Urothelium cell line (cell line): ENCODE results near the gene RNF115.

Source experiments
- DNase-seq: peaks from one replicate; pipeline ENCODE4 v3.0.0; 2011; ENCODE audit warnings: low spot score, mixed read lengths
- FAIRE-seq: peaks from 2 replicates; lab custom pipeline; 2011; peaks lifted over from hg19 to GRCh38; lab: Jason Lieb, UNC

The RNF115 gene

GRCh38 chr1:145707183-145707867, 116.6 kb downstream of the RNF115 start, which contains the start of gene PDZK1:
TSS of gene PDZK1 (minus strand) at chr1:145707368. CDS start at chr1:145688021, 19,347 bp downstream.
- no peak for FAIRE-seq
- no peak for DNase-seq

- DNase-seq (peak; percentile 22), FAIRE-seq (no peak)
Measured at GRCh38 chr1:145706086-145706664, 117.7 kb downstream of the RNF115 start.

GRCh38 chr1:145705622-145706021, 118.3 kb downstream of the RNF115 start:
- no peak for FAIRE-seq
- no peak for DNase-seq

DNA sequence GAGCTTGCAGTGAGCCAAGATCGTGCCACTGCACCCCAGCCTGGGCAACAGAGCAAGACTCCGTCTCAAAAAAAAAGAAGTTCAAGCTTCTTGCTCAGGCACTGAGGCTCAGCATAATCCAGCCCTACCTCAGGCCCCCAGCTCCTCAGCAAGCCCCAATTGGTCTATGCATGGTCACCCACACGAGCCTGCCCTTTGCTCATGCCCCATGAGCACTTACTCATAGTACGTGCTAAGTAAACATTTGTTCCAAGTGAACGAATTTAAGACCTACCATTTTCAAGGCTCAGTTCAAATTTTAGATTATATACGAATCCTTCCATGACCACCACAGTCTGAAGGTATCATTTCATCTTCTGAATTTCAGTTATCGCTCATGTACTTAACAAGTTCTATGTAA, 121.1 kb downstream of the RNF115 start:
- FAIRE-seq (no peak), DNase-seq (no peak)

DNA sequence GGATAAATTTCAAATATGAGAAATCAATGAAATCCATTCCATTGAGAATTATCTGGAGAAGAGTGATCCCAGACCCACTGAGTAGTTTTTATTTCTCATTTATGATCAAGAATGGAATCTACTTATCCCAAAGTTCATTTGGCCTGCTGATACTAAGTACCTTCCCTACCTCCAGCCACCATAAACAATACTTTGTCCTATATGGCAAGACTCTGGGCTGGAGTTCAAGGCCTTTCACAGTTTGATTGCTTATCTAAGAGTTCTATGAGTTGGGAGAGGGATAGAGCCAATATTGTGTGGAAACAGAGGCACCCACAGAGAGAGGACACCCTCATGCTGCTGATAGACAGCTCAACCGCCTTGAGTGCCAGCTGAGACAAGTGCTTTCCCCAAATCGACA, 121.8 kb downstream of the RNF115 start:
- DNase-seq (no peak), FAIRE-seq (no peak)

GRCh38 chr1:145701306-145701862, 122.5 kb downstream of the RNF115 start:
- FAIRE-seq: no peak
- DNase-seq: no peak

DNA sequence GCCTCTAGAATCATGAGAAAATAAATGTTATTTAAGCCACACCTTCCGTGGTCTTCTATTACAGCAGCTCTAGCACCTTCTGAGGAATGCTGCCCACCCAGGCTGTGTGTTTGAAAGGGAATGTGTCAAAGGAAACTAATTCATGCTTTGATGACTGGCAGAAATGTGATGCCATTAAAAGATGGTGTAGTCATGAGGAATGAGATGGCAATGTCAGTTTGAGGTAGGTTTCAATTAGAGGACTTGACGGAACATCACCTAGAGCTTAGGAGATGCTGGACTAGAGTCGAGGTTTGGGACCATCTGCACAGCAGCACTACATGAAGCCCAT, 127.3 kb downstream of the RNF115 start:
- FAIRE-seq (no peak), DNase-seq (no peak)

DNA sequence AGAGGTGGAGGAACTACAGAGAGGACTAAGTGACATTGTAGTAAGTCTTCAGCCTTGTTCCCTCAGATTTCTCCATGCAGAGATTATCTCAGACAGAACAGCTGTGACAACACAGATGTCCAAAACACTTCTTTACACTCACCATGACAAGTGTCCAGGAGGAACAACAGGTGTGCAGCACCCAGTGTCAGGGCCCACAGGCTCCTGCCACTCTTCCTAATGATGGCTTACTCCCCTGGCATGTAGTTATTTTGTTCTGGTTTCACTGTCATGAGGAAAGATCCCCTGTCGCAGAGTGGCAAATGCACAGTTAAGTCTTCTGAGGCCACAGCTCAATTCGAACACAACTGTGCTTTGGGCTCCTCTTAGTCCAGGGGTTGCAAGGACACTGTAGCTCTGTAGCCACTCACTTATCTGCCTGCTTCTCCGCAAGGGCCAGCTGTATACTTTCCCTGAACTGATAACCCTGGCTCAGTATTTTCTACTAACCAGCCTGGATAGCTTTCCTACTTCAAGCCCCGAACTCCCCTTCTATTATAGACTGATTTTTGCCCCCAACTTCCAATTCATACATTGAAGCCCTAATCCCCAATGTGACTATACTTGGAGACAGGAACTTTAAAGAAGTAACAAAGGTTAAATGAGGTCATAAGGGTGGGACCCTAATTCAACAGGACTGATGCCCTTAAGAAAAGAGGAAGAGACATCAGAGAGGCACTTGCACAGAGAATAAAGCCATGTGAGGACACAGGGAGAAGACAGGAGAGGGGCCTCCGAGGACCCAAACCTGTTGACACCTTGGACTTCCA, 127.9 kb downstream of the RNF115 start:
- DNase-seq (no peak), FAIRE-seq (no peak)

- FAIRE-seq (no peak), DNase-seq (no peak)
Measured at GRCh38 chr1:145692785-145693443, 131.0 kb downstream of the RNF115 start.

- FAIRE-seq: no peak
Measured at GRCh38 chr1:145690587-145691558, 133.0 kb downstream of the RNF115 start.

DNA sequence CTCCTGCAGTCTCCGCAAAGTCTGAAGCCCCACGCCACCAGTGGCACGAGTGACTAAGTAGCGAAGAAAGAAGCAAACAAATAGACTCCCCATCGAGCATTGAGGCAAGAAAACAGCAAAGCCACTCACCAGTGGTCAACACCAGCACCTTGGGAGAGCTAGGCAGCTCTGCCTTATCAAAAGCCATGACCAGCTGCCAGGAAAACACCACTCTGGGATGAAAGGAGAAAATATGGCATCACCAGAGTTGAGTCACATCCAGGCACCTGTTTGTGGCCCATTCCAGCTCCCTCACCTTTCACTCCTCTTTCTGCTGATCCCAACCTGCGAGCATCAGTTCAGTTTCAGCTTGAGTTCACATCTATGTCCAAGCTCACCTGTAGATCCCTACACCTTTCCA, 134.0 kb downstream of the RNF115 start:
- no peak for DNase-seq
- no peak for FAIRE-seq

More at GRCh38 chr1:145690587-145691558, 133.0 kb downstream of the RNF115 start:
- peak; percentile 23 for DNase-seq

- DNase-seq (no peak), FAIRE-seq (no peak)
Measured at GRCh38 chr1:145688924-145689323, 135.0 kb downstream of the RNF115 start.
